Measurements from ENCODE around the gene UFD1. TPM values are rescaled to one million over a fixed set of nuclear protein-coding genes. Genes with fewer than 3 reads are reported as not detected.

The UFD1 gene
- total and polyA plus RNA-seq, 2 of the 13 experiments (the other 11 are each of a cell fraction or from before 2014, with no cell fraction given) = 47.9 to 51.1 TPM

DNA sequence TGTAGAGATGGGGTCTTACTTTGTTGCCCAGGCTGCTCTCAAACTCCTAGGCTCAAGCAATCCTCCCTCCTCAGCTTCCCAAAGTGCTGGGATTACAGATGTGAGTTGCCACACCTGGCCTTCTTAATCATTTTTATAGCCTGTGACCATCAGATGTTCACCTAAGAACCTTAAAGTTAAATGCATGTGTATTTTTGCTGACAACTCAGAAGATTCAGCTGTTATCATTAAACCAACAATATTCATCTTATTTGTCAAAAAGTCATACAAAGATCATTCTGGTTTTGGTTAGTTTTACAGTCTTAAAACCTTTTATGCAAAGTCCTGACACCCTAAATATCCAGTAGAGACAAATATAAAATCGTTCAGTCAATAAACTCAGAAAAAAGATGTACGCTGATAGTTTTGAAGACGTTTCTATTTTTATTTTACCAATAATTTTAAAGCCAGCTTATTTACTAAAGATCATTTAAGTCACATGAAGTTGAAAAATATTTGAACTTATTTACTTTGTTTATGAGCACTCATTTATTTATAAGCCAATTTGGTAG, 23.0 kb upstream of the UFD1 start:
- Histone ChIP-seq H2AFZ (ENCODE audit: low read length) (no peak overlapping the region), H3K27ac (ENCODE audit: extremely low read length, insufficient read depth, low read length) (no peak overlapping the region), H3K4me2 (ENCODE audit: low read depth, low read length) (no peak overlapping the region), H3K27me3 (ENCODE audit: control insufficient read depth in 1 of 2, insufficient read depth in 2 of 2, low read length in 2 of 2) (no peaks in the 10 kb centered on the region), H3K9ac (ENCODE audit: insufficient read depth, low read depth, low read length) (no peak overlapping the region), H3K4me1 (ENCODE audit: insufficient read depth, low read length) (no peaks in the 10 kb centered on the region), H3K9me3 (ENCODE audit: low read length) (no peaks in the 10 kb centered on the region), H3K36me3 (replicated peaks in 1 of 2; ENCODE audit: control insufficient read depth in 1 of 2, insufficient read depth in 2 of 2, low read length in 2 of 2) (peaks cover 4 to 33% of the 10 kb centered on the region in 2 experiments; a peak in 4 of 5 replicates), H4K20me1 (ENCODE audit: insufficient read depth, low read length) (no peaks in the 10 kb centered on the region), H3K4me3 (replicated peaks in 1 of 3; ENCODE audit: insufficient read depth in 1 of 3, low read depth in 2 of 3, low read length in 3 of 3) (no peak overlapping the region), H3K79me2 (ENCODE audit: insufficient read depth, low read length) (no peaks in the 10 kb centered on the region)
- intact Hi-C loops (cut with micrococcal nuclease; ENCODE audit: unreplicated experiment) (no loop called here), in situ Hi-C loops (cut with HindIII; ENCODE audit: extremely low pct_ligation_motif_present, low pct_unique_long_range_greater_than_20kb) (no loop called here)
- ATAC-seq (no peak), DNase-seq (ENCODE audit: low spot score) (no peak), FAIRE-seq (no peak)
- ChIA-PET CTCF (ENCODE audit: low intra/inter-chr PET ratio, low total read pairs) (no interaction called here), POLR2A (no interaction called here)
- 86% methylated on average over 3 of the region's 3 CpGs for WGBS (ENCODE audit: low lambda C conversion rate)
- no peak for TF ChIP-seq ZNF709 (CRISPR knock-in tag; IDR thresholded peaks at IDR 0.05)
- TF ChIP-seq MAFK (conservative IDR thresholded peaks at IDR 0.05 in 1 of 2, IDR thresholded peaks at IDR 0.05 in 1 of 2; ENCODE audit: low read length in 2 of 2) = peak in 1 of 2 experiments; percentile 16; a peak in 1 of 4 replicates
- no peak for TF ChIP-seq ZNF24 (IDR thresholded peaks at IDR 0.05)
- BruUV-seq (replicated peaks) = no TSS peak

DNA sequence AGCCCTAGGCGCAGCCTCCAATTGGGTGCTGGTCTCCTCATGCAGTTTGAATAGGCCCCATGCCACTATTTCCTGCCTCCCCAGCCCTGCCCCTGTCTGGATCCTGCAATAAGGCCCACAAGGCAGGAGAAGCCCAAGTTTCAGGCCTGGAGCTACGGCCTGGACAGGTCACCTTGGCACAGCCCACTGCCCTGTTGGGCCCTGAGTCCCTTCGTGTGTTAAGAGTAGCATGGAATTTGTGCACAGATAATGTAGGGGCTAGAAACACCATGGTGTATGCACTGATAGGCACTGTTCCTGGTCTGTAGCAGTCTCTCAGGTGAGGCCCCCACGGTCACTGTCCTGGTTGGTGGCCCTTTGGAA, 20.9 kb upstream of the UFD1 start:
- H3K9ac ChIP-seq (ENCODE audit: insufficient read depth, low read depth, low read length) = no peak overlapping the region
- peaks cover 3 to 42% of the 10 kb centered on the region in 2 experiments; a peak in 4 of 5 replicates for H3K36me3 ChIP-seq (replicated peaks in 1 of 2; ENCODE audit: control insufficient read depth in 1 of 2, insufficient read depth in 2 of 2, low read length in 2 of 2)
- BruUV-seq (replicated peaks) = no TSS peak
- no peak overlapping the region for H3K27ac ChIP-seq (ENCODE audit: extremely low read length, insufficient read depth, low read length)
- intact Hi-C loops (cut with micrococcal nuclease; ENCODE audit: unreplicated experiment) (no loop called here), in situ Hi-C loops (cut with HindIII; ENCODE audit: extremely low pct_ligation_motif_present, low pct_unique_long_range_greater_than_20kb) (no loop called here)
- no peak overlapping the region for H3K4me2 ChIP-seq (ENCODE audit: low read depth, low read length)
- DNase-seq (ENCODE audit: low spot score) (no peak), ATAC-seq (no peak), FAIRE-seq (no peak)
- no peaks in the 10 kb centered on the region for H4K20me1 ChIP-seq (ENCODE audit: insufficient read depth, low read length)
- no peak overlapping the region for H2AFZ ChIP-seq (ENCODE audit: low read length)
- no peaks in the 10 kb centered on the region for H3K79me2 ChIP-seq (ENCODE audit: insufficient read depth, low read length)
- 94% methylated on average over 4 of the region's 4 CpGs for WGBS (ENCODE audit: low lambda C conversion rate)
- no peaks in the 10 kb centered on the region for H3K9me3 ChIP-seq (ENCODE audit: low read length)
- no peaks in the 10 kb centered on the region for H3K4me1 ChIP-seq (ENCODE audit: insufficient read depth, low read length)
- H3K4me3 ChIP-seq (replicated peaks in 1 of 3; ENCODE audit: insufficient read depth in 1 of 3, low read depth in 2 of 3, low read length in 3 of 3) = no peak overlapping the region
- ChIA-PET CTCF (ENCODE audit: low intra/inter-chr PET ratio, low total read pairs) (no interaction called here), POLR2A (no interaction called here)
- H3K27me3 ChIP-seq (ENCODE audit: control insufficient read depth in 1 of 2, insufficient read depth in 2 of 2, low read length in 2 of 2) = no peaks in the 10 kb centered on the region
- TF ChIP-seq, protein P1, sequence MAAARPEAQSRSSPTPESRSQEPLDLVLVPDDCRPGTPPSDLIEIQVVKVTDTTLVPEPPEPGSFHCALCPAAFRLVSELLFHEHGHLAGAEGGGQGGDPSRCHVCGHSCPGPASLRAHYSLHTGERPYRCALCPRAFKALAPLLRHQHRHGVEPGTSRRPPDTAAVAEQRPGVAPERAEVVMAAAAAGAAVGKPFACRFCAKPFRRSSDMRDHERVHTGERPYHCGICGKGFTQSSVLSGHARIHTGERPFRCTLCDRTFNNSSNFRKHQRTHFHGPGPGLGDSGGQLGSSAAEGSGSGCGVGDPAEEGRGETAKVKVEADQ (CRISPR knock-in tag; IDR thresholded peaks at IDR 0.05; ENCODE audit: borderline replicate concordance) = no peak
- TF ChIP-seq ZNF317 (CRISPR knock-in tag; IDR thresholded peaks at IDR 0.05) = no peak
- no peak for TF ChIP-seq ZNF776 (CRISPR knock-in tag; IDR thresholded peaks at IDR 0.05)
- TF ChIP-seq, protein P2, sequence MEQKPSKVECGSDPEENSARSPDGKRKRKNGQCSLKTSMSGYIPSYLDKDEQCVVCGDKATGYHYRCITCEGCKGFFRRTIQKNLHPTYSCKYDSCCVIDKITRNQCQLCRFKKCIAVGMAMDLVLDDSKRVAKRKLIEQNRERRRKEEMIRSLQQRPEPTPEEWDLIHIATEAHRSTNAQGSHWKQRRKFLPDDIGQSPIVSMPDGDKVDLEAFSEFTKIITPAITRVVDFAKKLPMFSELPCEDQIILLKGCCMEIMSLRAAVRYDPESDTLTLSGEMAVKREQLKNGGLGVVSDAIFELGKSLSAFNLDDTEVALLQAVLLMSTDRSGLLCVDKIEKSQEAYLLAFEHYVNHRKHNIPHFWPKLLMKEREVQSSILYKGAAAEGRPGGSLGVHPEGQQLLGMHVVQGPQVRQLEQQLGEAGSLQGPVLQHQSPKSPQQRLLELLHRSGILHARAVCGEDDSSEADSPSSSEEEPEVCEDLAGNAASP (CRISPR knock-in tag; IDR thresholded peaks at IDR 0.05; ENCODE audit: borderline replicate concordance) = no peak
- no peak for TF ChIP-seq ZNF883 (CRISPR knock-in tag; IDR thresholded peaks at IDR 0.05; ENCODE audit: not compliant biosample characterization)
- no peak for TF ChIP-seq RXRB (CRISPR knock-in tag; IDR thresholded peaks at IDR 0.05; ENCODE audit: borderline replicate concordance)
- no peak for TF ChIP-seq NRL (CRISPR knock-in tag; IDR thresholded peaks at IDR 0.05; ENCODE audit: borderline replicate concordance)
- TF ChIP-seq, protein P3, sequence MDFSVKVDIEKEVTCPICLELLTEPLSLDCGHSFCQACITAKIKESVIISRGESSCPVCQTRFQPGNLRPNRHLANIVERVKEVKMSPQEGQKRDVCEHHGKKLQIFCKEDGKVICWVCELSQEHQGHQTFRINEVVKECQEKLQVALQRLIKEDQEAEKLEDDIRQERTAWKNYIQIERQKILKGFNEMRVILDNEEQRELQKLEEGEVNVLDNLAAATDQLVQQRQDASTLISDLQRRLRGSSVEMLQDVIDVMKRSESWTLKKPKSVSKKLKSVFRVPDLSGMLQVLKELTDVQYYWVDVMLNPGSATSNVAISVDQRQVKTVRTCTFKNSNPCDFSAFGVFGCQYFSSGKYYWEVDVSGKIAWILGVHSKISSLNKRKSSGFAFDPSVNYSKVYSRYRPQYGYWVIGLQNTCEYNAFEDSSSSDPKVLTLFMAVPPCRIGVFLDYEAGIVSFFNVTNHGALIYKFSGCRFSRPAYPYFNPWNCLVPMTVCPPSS (IDR thresholded peaks at IDR 0.05) = no peak
- TF ChIP-seq ZKSCAN5 (CRISPR knock-in tag; IDR thresholded peaks at IDR 0.05) = no peak
- TF ChIP-seq ZNF572 (CRISPR knock-in tag; IDR thresholded peaks at IDR 0.05) = no peak
- no peak for TF ChIP-seq KLF12 (CRISPR knock-in tag; IDR thresholded peaks at IDR 0.05; ENCODE audit: borderline replicate concordance)
- no peak for TF ChIP-seq ZNF773 (CRISPR knock-in tag; IDR thresholded peaks at IDR 0.05; ENCODE audit: borderline replicate concordance)
- TF ChIP-seq RFX5 (IDR thresholded peaks at IDR 0.05; ENCODE audit: low read depth, low read length) = no peak
- no peak for TF ChIP-seq ZNF619 (CRISPR knock-in tag; IDR thresholded peaks at IDR 0.05)

Data from HepG2 (cell line).